Vagina (tissue), 2 donors: ENCODE results near the gene MMEL1.

Experiments used
- CTCF ChIP-seq, 3 experiments: fragments of 450-650 bp in 2 of 3; fragments of 200-600 bp in 1 of 3; sonication (generic) in 1 of 3; IDR thresholded peaks; one replicate each; pipeline ENCODE4 v1.5.1; 2017 to 2019; ENCODE audit warnings: antibody characterized with exemption in 3 of 3, mild to moderate bottlenecking in 2 of 3, moderate library complexity in 2 of 3
- POLR2A ChIP-seq, 2 donors: fragments of 450-650 bp; IDR thresholded peaks; one replicate each; pipeline ENCODE4 v1.6.1; 2017; ENCODE audit warnings: antibody characterized with exemption in 2 of 2, mild to moderate bottlenecking in 2 of 2, moderate library complexity in 2 of 2

GRCh38 chr1:2580691-2581090 is 52.1 kb downstream of the MMEL1 start:
- no peak for TF ChIP-seq CTCF (IDR thresholded peaks at IDR 0.05)
- no peak for TF ChIP-seq POLR2A (IDR thresholded peaks at IDR 0.05)
